Keratinocyte (primary cell): ENCODE data around the gene MTA1. TPM values are rescaled to one million over a fixed set of nuclear protein-coding genes. Genes with fewer than 3 reads are reported as not detected.

Experiments used
- DNase-seq: peaks from one replicate; pipeline ENCODE4 v3.0.0-alpha.2; 2011; ENCODE audit warnings: low read depth, missing footprints, low spot score
- FAIRE-seq: peaks from 2 replicates; lab custom pipeline; 2011; peaks lifted over from hg19 to GRCh38; lab: Jason Lieb, UNC
- H2AFZ ChIP-seq: 2 replicates; pipeline ENCODE4 v1.6.0; 2012; ENCODE audit warnings: low read length, control low read depth, inconsistent platforms; ENCODE audit not compliant: control insufficient read depth
- H3K27ac ChIP-seq: 2 replicates; pipeline ENCODE4 v1.5.1; 2011; ENCODE audit warnings: low read length; ENCODE audit not compliant: control insufficient read depth, insufficient read depth
- H3K27me3 ChIP-seq: 3 replicates; pipeline ENCODE4 v1.6.0; 2011; ENCODE audit warnings: low read length; ENCODE audit not compliant: control insufficient read depth, insufficient read depth; ENCODE audit errors: extremely low read depth
- H3K36me3 ChIP-seq, 2 experiments: 2 replicates in 1 of 2; 3 replicates in 1 of 2; pipeline ENCODE4 v1.5.1; 2011; ENCODE audit warnings: low read length in 2 of 2, mild to moderate bottlenecking in 1 of 2; ENCODE audit not compliant: control insufficient read depth in 2 of 2, insufficient read depth in 2 of 2; ENCODE audit errors: extremely low read depth in 1 of 2
- H3K4me1 ChIP-seq: 3 replicates; pipeline ENCODE4 v1.5.1; 2011; ENCODE audit warnings: low read length; ENCODE audit not compliant: control insufficient read depth, insufficient read depth; ENCODE audit errors: extremely low read depth
- H3K4me2 ChIP-seq: 3 replicates; pipeline ENCODE4 v1.6.0; 2011; ENCODE audit warnings: low read depth, low read length; ENCODE audit not compliant: control insufficient read depth, insufficient read depth; ENCODE audit errors: extremely low read depth
- H3K4me3 ChIP-seq, 3 experiments: fragments of 200-600 bp in 1 of 3; sonication (generic) in 1 of 3; 2 replicates in 2 of 3; 3 replicates in 1 of 3; pipeline ENCODE4 v1.5.1; 2011 to 2016; ENCODE audit warnings: low read length in 3 of 3, mild to moderate bottlenecking in 3 of 3, control low read depth in 2 of 3, inconsistent platforms in 1 of 3, low read depth in 1 of 3, mixed read lengths in 1 of 3, mixed run types in 1 of 3, moderate library complexity in 1 of 3; ENCODE audit not compliant: control insufficient read depth in 2 of 3, insufficient read depth in 2 of 3; ENCODE audit errors: extremely low read depth in 1 of 3
- H3K79me2 ChIP-seq: 2 replicates; pipeline ENCODE4 v1.6.0; 2012; ENCODE audit warnings: low read length; ENCODE audit not compliant: control insufficient read depth, insufficient read depth
- H3K9ac ChIP-seq: 3 replicates; pipeline ENCODE4 v1.6.0; 2011; ENCODE audit warnings: low read length; ENCODE audit not compliant: control insufficient read depth, insufficient read depth; ENCODE audit errors: extremely low read depth
- H3K9me1 ChIP-seq: 3 replicates; pipeline ENCODE4 v1.6.0; 2011; ENCODE audit warnings: low read length; ENCODE audit not compliant: control insufficient read depth, insufficient read depth; ENCODE audit errors: extremely low read depth
- H3K9me3 ChIP-seq: 2 replicates; pipeline ENCODE4 v1.5.1; 2012; ENCODE audit warnings: low read depth, low read length; ENCODE audit not compliant: control insufficient read depth
- H4K20me1 ChIP-seq: 3 replicates; pipeline ENCODE4 v1.6.0; 2011; ENCODE audit warnings: low read length; ENCODE audit not compliant: control insufficient read depth, insufficient read depth; ENCODE audit errors: extremely low read depth
- CTCF ChIP-seq, 3 experiments: IDR thresholded peaks in 1 of 3; conservative IDR thresholded peaks in 1 of 3; optimal IDR thresholded peaks in 1 of 3; 2 replicates in 2 of 3; 3 replicates in 1 of 3; pipeline versions ENCODE3 to v1.5.1; 2011; ENCODE audit warnings: low read length in 3 of 3, mild to moderate bottlenecking in 3 of 3, moderate library complexity in 2 of 3, control low read depth in 1 of 3, inconsistent platforms in 1 of 3; ENCODE audit not compliant: insufficient read depth in 2 of 3; ENCODE audit errors: extremely low read depth in 1 of 3
- EZH2 ChIP-seq: IDR thresholded peaks from one replicate; pipeline ENCODE4 v1.6.1; 2012; ENCODE audit warnings: inconsistent platforms, mild to moderate bottlenecking, low read length, moderate library complexity
- dilution Hi-C: fragments of 300-500 bp; cut with MboI; formaldehyde crosslinking; loops from one replicate; pipeline ENCODE4 v1.7.0; 2020; ENCODE audit warnings: low sequenced_read_pairs; ENCODE audit not compliant: extremely low pct_ligation_motif_present
- polyA plus RNA-seq, 5 experiments: library from polyadenylated mRNA; depleted of rRNA in 3 of 5; stranded (reverse) in 3 of 5; stranded (forward) in 1 of 5; unstranded in 1 of 5; fragments of >200 nt; gene quantifications; 1 replicate in 1 of 5; 2 replicates in 3 of 5; 3 replicates in 1 of 5; pipeline versions ENCODE4 v1.2.1 to v1.2.3, GENCODE V29; 2011 to 2012; ENCODE audit warnings: missing spikeins in 2 of 5, low read depth in 1 of 5, low replicate concordance in 1 of 5

The MTA1 gene
- polyA plus RNA-seq, 1 donor (not counting 4 experiments of a cell fraction or from before 2014, with no cell fraction given): 33.6 TPM

- FAIRE-seq: no peak
- dilution Hi-C loops: no loop called here
- Histone ChIP-seq H3K4me3 (no peak overlapping the region), H3K9ac (no peak overlapping the region), H3K36me3 (no peaks in the 10 kb centered on the region), H3K9me3 (no peaks in the 10 kb centered on the region), H3K27ac (no peak overlapping the region), H3K4me1 (peaks cover 38% of the 10 kb centered on the region), H3K4me2 (no peak overlapping the region), H3K27me3 (peaks cover 35% of the 10 kb centered on the region), H3K9me1 (no peaks in the 10 kb centered on the region), H3K79me2 (no peaks in the 10 kb centered on the region), H4K20me1 (no peaks in the 10 kb centered on the region), H2AFZ (no peak overlapping the region)
- no peak for DNase-seq
- TF ChIP-seq CTCF (optimal IDR thresholded peaks at IDR 0.05 in 1 of 3, IDR thresholded peaks at IDR 0.05 in 1 of 3, conservative IDR thresholded peaks at IDR 0.05 in 1 of 3; ENCODE audit: extremely low read depth in 1 of 3, insufficient read depth in 2 of 3, low read length in 3 of 3) (peak in 1 of 3 experiments; percentile 12), EZH2 (no peak)
These were observed 66.1 kb downstream of the MTA1 start for GRCh38 chr14:105485739-105486162.

GRCh38 chr14:105486163-105486973 lies 66.7 kb downstream of the MTA1 start, which contains the start of gene CRIP1:
Gene CRIP1, plus strand, starts transcription at chr14:105486886. Its CDS starts 374 bp downstream, at chr14:105487260.
- DNase-seq (no peak), FAIRE-seq (no peak)
- Histone ChIP-seq H3K4me2 (peak within 1 kb of the TSS; percentile 48), H3K9me1 (no peaks in the 10 kb centered on the region), H2AFZ (no peak within 1 kb of the TSS), H3K79me2 (no peaks in the 10 kb centered on the region), H3K4me3 (peak within 1 kb of the TSS in 1 of 3 experiments; percentile 7), H3K9ac (no peak within 1 kb of the TSS), H3K4me1 (peaks cover 33% of the 10 kb centered on the region), H3K9me3 (no peaks in the 10 kb centered on the region), H4K20me1 (no peaks in the 10 kb centered on the region), H3K27me3 (peaks cover 35% of the 10 kb centered on the region), H3K27ac (no peak within 1 kb of the TSS), H3K36me3 (no peaks in the 10 kb centered on the region)
- dilution Hi-C loops: no loop called here
- TF ChIP-seq CTCF (optimal IDR thresholded peaks at IDR 0.05 in 1 of 3, IDR thresholded peaks at IDR 0.05 in 1 of 3, conservative IDR thresholded peaks at IDR 0.05 in 1 of 3; ENCODE audit: extremely low read depth in 1 of 3, insufficient read depth in 2 of 3, low read length in 3 of 3): no peak
- TF ChIP-seq EZH2: peak; percentile 82
